ENCODE data around the gene SPEF2. TPM values are rescaled to one million over a fixed set of nuclear protein-coding genes. Genes with fewer than 3 reads are reported as not detected.

SPEF2 gene
- polyA plus RNA-seq, 1 donor (not counting 4 experiments of a cell fraction or from before 2014, with no cell fraction given), result 1.6 TPM

DNA sequence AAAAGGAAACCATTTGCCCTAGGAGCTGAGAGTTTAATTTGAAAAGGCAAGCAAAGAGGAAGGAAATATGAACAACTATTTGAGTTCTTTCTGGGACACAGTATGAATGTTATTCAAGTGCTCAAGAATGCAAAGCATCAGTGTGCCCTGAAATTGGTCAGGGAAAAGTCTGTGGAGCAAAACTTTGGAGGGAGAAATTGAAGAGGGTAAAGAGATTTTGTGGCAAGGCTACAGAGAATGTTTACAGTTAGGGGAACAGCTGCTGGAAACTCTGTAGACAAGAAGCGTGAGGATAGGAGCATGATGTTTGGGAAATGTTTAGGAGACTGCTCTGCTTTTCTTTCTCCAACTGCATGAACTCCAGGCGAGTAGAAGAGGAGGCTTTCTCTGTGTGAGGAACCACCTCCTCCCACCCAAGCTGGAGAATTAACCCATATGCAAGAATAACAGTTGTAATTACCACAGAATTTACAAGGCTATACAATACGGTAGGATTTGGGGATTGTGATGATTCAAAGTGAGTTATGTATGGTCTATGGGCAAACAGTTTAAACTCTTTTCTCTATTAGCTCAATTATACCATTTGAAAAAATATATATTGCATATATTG lies 163.6 kb downstream of the SPEF2 start:
- no peaks in the 10 kb centered on the region for H3K27me3 ChIP-seq (ENCODE audit: control insufficient read depth, extremely low read depth, insufficient read depth, low read length)
- H3K79me2 ChIP-seq (ENCODE audit: control insufficient read depth, insufficient read depth, low read length), result no peaks in the 10 kb centered on the region
- no peak overlapping the region for H3K4me3 ChIP-seq (ENCODE audit: control insufficient read depth in 2 of 3, extremely low read depth in 1 of 3, insufficient read depth in 2 of 3, low read depth in 1 of 3, low read length in 3 of 3)
- H3K9ac ChIP-seq (ENCODE audit: control insufficient read depth, extremely low read depth, insufficient read depth, low read length), result no peak overlapping the region
- H3K9me3 ChIP-seq (ENCODE audit: control insufficient read depth, low read depth, low read length), result no peaks in the 10 kb centered on the region
- H3K36me3 ChIP-seq (ENCODE audit: control insufficient read depth in 2 of 2, extremely low read depth in 1 of 2, insufficient read depth in 2 of 2, low read length in 2 of 2), result no peaks in the 10 kb centered on the region
- dilution Hi-C loops (cut with MboI; ENCODE audit: extremely low pct_ligation_motif_present, low sequenced_read_pairs), result no loop called here
- H3K4me1 ChIP-seq (ENCODE audit: control insufficient read depth, extremely low read depth, insufficient read depth, low read length), result no peaks in the 10 kb centered on the region
- H3K9me1 ChIP-seq (ENCODE audit: control insufficient read depth, extremely low read depth, insufficient read depth, low read length), result no peaks in the 10 kb centered on the region
- no peaks in the 10 kb centered on the region for H4K20me1 ChIP-seq (ENCODE audit: control insufficient read depth, extremely low read depth, insufficient read depth, low read length)
- DNase-seq (ENCODE audit: low read depth, low spot score) (no peak), FAIRE-seq (no peak)
- H2AFZ ChIP-seq (ENCODE audit: control insufficient read depth, low read length), result no peak overlapping the region
- no peak overlapping the region for H3K4me2 ChIP-seq (ENCODE audit: control insufficient read depth, extremely low read depth, insufficient read depth, low read depth, low read length)
- H3K27ac ChIP-seq (ENCODE audit: control insufficient read depth, insufficient read depth, low read length), result no peak overlapping the region
- TF ChIP-seq EZH2 (IDR thresholded peaks at IDR 0.05; ENCODE audit: low read length), result no peak
- TF ChIP-seq, protein P1, sequence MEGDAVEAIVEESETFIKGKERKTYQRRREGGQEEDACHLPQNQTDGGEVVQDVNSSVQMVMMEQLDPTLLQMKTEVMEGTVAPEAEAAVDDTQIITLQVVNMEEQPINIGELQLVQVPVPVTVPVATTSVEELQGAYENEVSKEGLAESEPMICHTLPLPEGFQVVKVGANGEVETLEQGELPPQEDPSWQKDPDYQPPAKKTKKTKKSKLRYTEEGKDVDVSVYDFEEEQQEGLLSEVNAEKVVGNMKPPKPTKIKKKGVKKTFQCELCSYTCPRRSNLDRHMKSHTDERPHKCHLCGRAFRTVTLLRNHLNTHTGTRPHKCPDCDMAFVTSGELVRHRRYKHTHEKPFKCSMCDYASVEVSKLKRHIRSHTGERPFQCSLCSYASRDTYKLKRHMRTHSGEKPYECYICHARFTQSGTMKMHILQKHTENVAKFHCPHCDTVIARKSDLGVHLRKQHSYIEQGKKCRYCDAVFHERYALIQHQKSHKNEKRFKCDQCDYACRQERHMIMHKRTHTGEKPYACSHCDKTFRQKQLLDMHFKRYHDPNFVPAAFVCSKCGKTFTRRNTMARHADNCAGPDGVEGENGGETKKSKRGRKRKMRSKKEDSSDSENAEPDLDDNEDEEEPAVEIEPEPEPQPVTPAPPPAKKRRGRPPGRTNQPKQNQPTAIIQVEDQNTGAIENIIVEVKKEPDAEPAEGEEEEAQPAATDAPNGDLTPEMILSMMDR (optimal IDR thresholded peaks at IDR 0.05 in 1 of 3, IDR thresholded peaks at IDR 0.05 in 1 of 3, conservative IDR thresholded peaks at IDR 0.05 in 1 of 3; ENCODE audit: extremely low read depth in 1 of 3, insufficient read depth in 2 of 3, low read length in 3 of 3), result no peak

DNA sequence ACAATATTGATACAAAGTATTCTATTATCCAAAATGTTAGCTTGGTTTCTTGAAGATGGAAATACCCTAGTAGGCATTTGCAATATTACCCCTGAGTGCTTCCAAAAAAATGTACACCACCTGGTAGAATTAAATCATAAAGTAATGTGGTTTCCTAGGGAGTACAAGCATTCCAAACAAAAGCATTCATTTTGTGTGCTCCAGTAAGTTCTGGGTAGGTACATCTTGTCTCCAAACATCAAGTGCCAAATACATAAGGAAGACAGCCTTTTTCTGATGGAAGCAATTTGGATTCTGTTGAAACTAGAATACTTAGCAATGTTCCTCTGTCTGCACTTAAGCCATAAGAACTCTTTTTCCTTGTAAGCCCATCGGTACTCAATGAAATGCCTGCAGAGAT lies 165.9 kb downstream of the SPEF2 start:
- no peaks in the 10 kb centered on the region for H3K9me3 ChIP-seq (ENCODE audit: control insufficient read depth, low read depth, low read length)
- no peak overlapping the region for H3K4me2 ChIP-seq (ENCODE audit: control insufficient read depth, extremely low read depth, insufficient read depth, low read depth, low read length)
- no peaks in the 10 kb centered on the region for H4K20me1 ChIP-seq (ENCODE audit: control insufficient read depth, extremely low read depth, insufficient read depth, low read length)
- H3K9ac ChIP-seq (ENCODE audit: control insufficient read depth, extremely low read depth, insufficient read depth, low read length), result no peak overlapping the region
- TF ChIP-seq, protein P1 (optimal IDR thresholded peaks at IDR 0.05 in 1 of 3, IDR thresholded peaks at IDR 0.05 in 1 of 3, conservative IDR thresholded peaks at IDR 0.05 in 1 of 3; ENCODE audit: extremely low read depth in 1 of 3, insufficient read depth in 2 of 3, low read length in 3 of 3), result no peak
- TF ChIP-seq EZH2 (IDR thresholded peaks at IDR 0.05; ENCODE audit: low read length), result no peak
- H3K27ac ChIP-seq (ENCODE audit: control insufficient read depth, insufficient read depth, low read length), result no peak overlapping the region
- H3K4me3 ChIP-seq (ENCODE audit: control insufficient read depth in 2 of 3, extremely low read depth in 1 of 3, insufficient read depth in 2 of 3, low read depth in 1 of 3, low read length in 3 of 3), result no peak overlapping the region
- H3K27me3 ChIP-seq (ENCODE audit: control insufficient read depth, extremely low read depth, insufficient read depth, low read length), result no peaks in the 10 kb centered on the region
- no peaks in the 10 kb centered on the region for H3K9me1 ChIP-seq (ENCODE audit: control insufficient read depth, extremely low read depth, insufficient read depth, low read length)
- H3K79me2 ChIP-seq (ENCODE audit: control insufficient read depth, insufficient read depth, low read length), result no peaks in the 10 kb centered on the region
- DNase-seq (ENCODE audit: low read depth, low spot score), result no peak
- FAIRE-seq, result no peak
- dilution Hi-C loops (cut with MboI; ENCODE audit: extremely low pct_ligation_motif_present, low sequenced_read_pairs), result no loop called here
- H3K36me3 ChIP-seq (ENCODE audit: control insufficient read depth in 2 of 2, extremely low read depth in 1 of 2, insufficient read depth in 2 of 2, low read length in 2 of 2), result no peaks in the 10 kb centered on the region
- no peaks in the 10 kb centered on the region for H3K4me1 ChIP-seq (ENCODE audit: control insufficient read depth, extremely low read depth, insufficient read depth, low read length)
- no peak overlapping the region for H2AFZ ChIP-seq (ENCODE audit: control insufficient read depth, low read length)
